Measurements from ENCODE around the gene SLC25A31. TPM values are rescaled to one million over a fixed set of nuclear protein-coding genes. Genes with fewer than 3 reads are reported as not detected.

Gene SLC25A31
- polyA plus RNA-seq, 6 donors from 2014 or later: not detected

DNA sequence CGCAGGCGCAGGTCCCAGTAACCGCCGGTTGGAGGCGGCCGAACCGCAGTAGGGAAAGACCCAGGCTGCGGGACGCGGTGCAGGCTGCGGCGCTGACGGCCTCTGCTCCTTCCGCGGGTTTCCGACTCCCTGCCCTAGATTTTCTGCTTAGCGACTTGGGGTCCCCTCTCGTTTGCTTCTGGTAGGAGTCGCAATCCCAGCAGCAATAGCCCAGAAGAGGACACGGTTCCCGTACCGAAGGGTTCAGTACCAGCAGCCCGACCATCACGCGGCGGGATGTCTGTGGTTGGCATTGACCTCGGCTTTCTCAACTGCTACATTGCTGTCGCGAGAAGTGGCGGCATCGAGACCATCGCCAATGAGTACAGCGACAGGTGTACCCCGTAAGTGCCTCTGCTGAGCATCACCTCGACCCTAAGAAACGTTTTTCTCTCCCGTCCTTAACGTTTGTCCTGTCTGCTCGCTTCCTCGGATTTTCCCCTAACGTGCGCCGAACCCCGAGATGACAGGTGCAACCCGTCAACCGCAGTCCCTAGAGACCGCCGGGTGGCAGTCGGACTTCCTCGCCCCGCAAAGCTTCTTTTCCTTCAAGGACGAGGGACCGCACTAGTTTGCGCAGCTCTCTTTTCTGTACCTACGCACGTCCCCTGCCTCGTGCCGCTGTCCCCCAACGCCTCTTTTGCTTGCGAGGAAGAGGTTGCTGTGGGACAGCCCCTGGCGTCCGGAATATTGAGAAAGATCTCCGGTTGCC, 52.2 kb downstream of the SLC25A31 start, which contains the start of gene HSPA4L:
TSS of gene HSPA4L (plus strand) at position 48 of the 751 bp plus-strand sequence. CDS start at position 277, 229 bp downstream.
- peaks cover 17 to 22% (median 19%) of the 10 kb centered on the region in 3 donors for H3K4me1 Mint-ChIP-seq
- H3K27ac Mint-ChIP-seq: peak within 1 kb of the TSS; percentile 84 to 97 (median 91)
- ATAC-seq (ENCODE audit: low read depth in 2 of 2) (peak; percentile 69 to 70), DNase-seq (peak; percentile 58)
- H3K4me3 Mint-ChIP-seq: peak within 1 kb of the TSS; percentile 85 to 98 (median 90)
- H3K9me3 Mint-ChIP-seq: peaks cover 0 to 4% (median 2%) of the 10 kb centered on the region in 7 donors
- peaks cover 49 to 66% (median 51%) of the 10 kb centered on the region in 3 donors for H3K27me3 Mint-ChIP-seq
- peaks cover 0 to 8% of the 10 kb centered on the region in 2 donors for H3K36me3 Mint-ChIP-seq

DNA sequence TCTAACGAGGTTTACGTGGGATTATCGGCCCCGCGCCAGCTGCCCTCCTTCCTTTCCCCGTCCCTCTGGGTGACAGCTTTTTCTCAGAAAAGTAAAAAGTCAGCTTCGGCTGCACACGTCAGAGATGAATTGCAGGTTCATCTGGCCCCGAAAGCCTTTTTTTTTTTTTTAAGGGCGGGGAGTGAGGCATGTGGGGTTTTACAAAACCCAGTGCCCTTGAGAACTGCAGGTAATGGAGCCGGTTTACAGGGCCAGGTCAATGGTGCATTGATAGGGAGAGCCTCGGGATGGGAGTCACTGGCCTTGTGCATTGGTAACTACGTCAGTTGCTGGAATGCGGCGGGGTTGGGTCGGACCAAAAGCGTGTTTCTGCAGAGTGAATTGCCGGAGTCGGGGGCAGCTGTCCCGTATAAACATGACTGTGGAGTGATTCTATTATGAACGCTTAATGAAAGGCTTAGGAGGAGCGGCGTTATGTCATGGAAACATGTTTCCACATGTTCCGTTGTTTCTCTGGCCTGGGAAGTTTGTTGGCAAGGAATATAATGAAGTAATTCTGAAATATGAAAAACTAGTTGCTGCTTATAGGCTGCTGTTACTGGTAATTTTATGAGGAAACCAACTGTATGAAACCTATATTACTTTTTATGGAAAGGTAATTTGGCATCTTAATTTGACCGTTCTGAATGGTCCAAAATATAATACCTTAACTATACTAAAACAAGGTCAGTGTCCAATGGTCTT, 53.0 kb downstream of the SLC25A31 start:
- Mint-ChIP-seq H3K27me3 (peaks cover 42 to 59% (median 44%) of the 10 kb centered on the region in 3 donors), H3K4me1 (peaks cover 17 to 22% (median 19%) of the 10 kb centered on the region in 3 donors), H3K27ac (peak overlapping the region in 5 of 6 donors; percentile 45 to 93 (median 72)), H3K9me3 (peaks cover 0 to 4% (median 2%) of the 10 kb centered on the region in 7 donors), H3K36me3 (peaks cover 0 to 8% of the 10 kb centered on the region in 2 donors), H3K4me3 (peak overlapping the region; percentile 83 to 98 (median 90))
- ATAC-seq (ENCODE audit: low read depth in 2 of 2) (no peak), DNase-seq (no peak)

DNA sequence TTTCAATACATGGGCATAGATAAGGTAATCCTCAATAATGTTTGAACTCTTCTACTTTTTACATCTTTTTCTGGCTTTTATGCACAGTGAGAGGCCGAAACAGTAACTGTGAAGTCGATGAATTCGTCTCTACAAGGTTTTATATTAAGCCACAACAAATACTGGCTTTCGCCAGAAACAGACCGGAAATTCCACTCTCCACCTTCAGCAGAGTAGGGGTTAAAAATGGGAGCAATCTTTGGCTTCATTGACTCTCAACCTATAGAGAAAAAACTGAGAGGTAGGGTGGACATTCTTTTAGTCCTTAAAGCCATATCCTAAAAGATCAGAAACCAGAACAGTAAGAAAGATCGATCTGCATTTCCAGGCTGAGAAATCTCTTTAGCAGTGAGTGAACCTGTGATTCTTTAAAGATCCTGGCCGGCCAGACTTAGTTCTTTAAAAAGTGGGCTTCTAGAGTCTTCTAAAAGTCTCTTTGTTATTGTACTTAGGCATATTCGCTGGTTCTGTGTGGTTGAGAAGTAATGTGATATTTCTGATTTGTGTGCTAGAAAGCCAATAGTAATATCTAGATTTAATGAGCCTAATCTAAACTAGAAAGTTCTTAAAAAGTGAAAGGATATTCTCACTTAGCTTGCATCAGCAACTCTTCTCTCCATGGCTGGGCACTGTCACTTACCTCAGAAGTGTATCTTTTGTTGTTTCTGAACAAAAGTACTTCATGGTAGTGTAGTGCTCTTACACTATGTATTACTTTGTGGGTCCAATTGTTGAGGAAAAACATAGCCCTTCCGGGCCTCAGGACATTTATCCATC, 54.0 kb downstream of the SLC25A31 start:
- Mint-ChIP-seq H3K27me3 (peaks cover 40 to 58% (median 40%) of the 10 kb centered on the region in 3 donors), H3K4me1 (peaks cover 17 to 22% (median 19%) of the 10 kb centered on the region in 3 donors), H3K4me3 (peak overlapping the region in 1 of 8 donors; percentile 21), H3K27ac (no peak overlapping the region), H3K36me3 (peaks cover 0 to 8% of the 10 kb centered on the region in 2 donors), H3K9me3 (peaks cover 0 to 4% (median 2%) of the 10 kb centered on the region in 7 donors)
- no peak for DNase-seq
- ATAC-seq (ENCODE audit: low read depth in 2 of 2): no peak

DNA sequence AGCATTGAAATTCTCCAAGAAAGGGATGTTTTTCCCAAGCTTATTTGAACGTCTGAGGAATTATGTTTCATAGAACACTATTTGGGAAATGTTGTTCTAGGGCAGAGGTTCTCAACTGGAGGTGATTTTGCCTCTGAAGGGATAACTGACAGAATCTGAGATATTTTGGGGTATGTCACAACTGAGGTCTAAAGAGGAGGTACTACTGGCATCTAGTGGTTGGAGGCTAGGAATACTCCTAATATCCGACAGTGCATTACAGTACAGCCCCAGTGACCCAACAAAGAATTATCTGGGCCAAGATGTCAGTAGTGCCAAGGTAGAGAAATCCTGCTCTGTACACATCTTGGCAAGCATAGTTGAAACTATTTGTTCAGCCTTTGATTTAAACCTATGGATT, 58.3 kb downstream of the SLC25A31 start:
- peaks cover 28 to 41% (median 33%) of the 10 kb centered on the region in 3 donors for H3K27me3 Mint-ChIP-seq
- ATAC-seq (ENCODE audit: low read depth in 2 of 2) (no peak), DNase-seq (no peak)
- H3K4me3 Mint-ChIP-seq: no peak overlapping the region
- H3K36me3 Mint-ChIP-seq: no peaks in the 10 kb centered on the region
- H3K27ac Mint-ChIP-seq: no peak overlapping the region
- H3K9me3 Mint-ChIP-seq: peaks cover 0 to under 1% (median 0%) of the 10 kb centered on the region in 7 donors
- no peaks in the 10 kb centered on the region for H3K4me1 Mint-ChIP-seq

DNA sequence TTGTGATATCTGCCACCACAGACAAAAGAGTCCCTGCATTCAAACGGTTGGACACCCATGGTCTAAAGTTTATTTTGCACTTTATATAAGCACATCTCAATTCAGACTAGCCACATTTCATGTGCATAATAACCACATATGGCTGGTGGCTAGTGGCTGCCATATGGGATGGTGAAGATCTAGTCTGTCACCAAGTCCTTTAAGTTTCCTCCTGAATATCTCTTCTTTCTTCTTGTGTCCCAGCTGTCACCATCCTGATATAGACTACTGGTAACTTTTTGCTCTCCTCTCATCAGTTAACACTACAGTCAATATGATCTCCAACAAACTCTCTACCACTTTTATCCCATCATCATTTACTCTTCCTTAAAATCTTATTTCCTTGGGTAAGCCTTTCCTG, 61.2 kb downstream of the SLC25A31 start:
- DNase-seq (no peak), ATAC-seq (ENCODE audit: low read depth in 2 of 2) (no peak)
- H3K27me3 Mint-ChIP-seq: peaks cover 22 to 42% (median 39%) of the 10 kb centered on the region in 3 donors
- H3K27ac Mint-ChIP-seq: no peak overlapping the region
- H3K9me3 Mint-ChIP-seq: no peaks in the 10 kb centered on the region
- H3K4me3 Mint-ChIP-seq: no peak overlapping the region
- no peaks in the 10 kb centered on the region for H3K4me1 Mint-ChIP-seq
- no peaks in the 10 kb centered on the region for H3K36me3 Mint-ChIP-seq

DNA sequence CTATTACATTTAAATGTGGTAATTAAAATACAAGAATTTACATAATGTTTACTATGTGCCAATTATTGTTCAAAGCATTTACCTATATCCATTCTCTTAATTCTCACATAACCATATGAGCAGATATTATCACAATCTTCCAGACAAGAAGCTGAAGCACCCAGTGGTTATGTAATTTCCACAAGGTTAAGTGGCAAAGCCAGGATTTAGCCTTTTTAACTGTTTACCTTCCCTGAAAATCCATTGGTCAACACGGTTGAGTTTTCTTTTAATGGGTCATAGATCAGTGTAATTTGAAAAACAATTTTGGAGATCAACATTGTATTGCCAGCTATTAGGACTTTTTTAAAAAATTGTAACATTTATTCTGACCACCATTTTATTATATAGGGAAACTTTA, 63.3 kb downstream of the SLC25A31 start:
- Mint-ChIP-seq H3K36me3 (no peaks in the 10 kb centered on the region), H3K27me3 (peaks cover 21 to 40% (median 39%) of the 10 kb centered on the region in 3 donors)
- ATAC-seq (ENCODE audit: low read depth in 2 of 2): no peak

DNA sequence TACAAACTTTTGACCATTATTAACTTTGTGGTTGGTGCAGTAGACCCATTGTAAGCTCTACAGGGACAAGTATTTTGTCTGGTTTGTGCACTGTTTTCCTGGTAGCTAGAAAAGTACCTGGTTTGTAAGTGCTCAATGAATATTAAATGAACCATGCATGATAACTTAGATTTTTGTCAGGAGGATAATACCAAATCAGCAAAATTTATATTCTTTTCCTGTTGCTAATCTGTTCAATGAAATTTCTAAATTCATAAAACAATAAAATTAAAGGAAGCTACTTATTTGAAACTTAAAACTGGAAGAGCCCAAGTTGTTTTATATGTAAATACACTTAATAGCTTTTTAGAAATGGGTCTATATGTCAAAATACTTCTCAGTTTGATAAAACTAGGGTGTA, 69.5 kb downstream of the SLC25A31 start:
- H3K27ac Mint-ChIP-seq: no peak overlapping the region
- H3K4me3 Mint-ChIP-seq: no peak overlapping the region
- H3K36me3 Mint-ChIP-seq: no peaks in the 10 kb centered on the region
- DNase-seq (no peak), ATAC-seq (ENCODE audit: low read depth in 2 of 2) (no peak)
- H3K27me3 Mint-ChIP-seq: peaks cover 11 to 21% (median 13%) of the 10 kb centered on the region in 3 donors
- H3K4me1 Mint-ChIP-seq: no peaks in the 10 kb centered on the region
- peaks cover 0 to 2% (median 0%) of the 10 kb centered on the region in 7 donors for H3K9me3 Mint-ChIP-seq

More for the DNA sequence above, 63.3 kb downstream of the SLC25A31 start:
- Mint-ChIP-seq H3K9me3 (peaks cover 0 to 2% (median 0%) of the 10 kb centered on the region in 7 donors), H3K4me3 (no peak overlapping the region), H3K27ac (no peak overlapping the region), H3K4me1 (no peaks in the 10 kb centered on the region)
- no peak for DNase-seq

DNA sequence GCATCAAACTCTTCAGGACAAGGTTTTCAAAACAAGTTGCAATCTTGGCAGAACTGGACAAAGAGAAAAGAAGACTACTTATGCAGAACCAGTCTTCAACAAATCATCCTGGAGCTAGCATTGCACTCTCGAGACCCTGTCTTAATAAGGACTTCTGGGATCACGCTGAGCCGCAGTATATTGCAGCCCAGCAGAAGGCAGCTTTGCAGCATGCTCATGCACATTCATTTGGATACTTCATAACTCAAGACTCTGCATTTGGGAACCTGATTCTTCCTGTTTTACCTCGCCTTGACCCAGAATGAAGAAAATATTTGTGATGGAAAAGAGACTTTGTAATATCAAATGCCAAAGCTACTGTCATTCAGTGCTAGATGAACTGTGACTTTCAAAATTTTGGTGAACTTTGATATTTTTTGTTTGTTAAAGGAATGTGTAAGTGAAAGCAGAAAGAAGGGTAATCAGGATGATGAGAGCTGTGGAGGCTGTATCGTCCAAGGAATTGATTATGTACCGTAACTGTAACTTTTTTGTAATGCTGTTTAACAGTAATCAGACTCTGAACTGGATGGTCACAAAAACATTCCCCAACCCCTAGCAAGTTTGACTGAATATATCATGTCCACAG, 79.1 kb downstream of the SLC25A31 start:
- no peak for DNase-seq
- no peak overlapping the region for H3K4me3 Mint-ChIP-seq
- peaks cover 4 to 6% (median 6%) of the 10 kb centered on the region in 3 donors for H3K27me3 Mint-ChIP-seq
- peaks cover 0 to 1% (median 0%) of the 10 kb centered on the region in 7 donors for H3K9me3 Mint-ChIP-seq
- H3K27ac Mint-ChIP-seq: no peak overlapping the region
- H3K4me1 Mint-ChIP-seq: no peaks in the 10 kb centered on the region
- H3K36me3 Mint-ChIP-seq: no peaks in the 10 kb centered on the region
- no peak for ATAC-seq (ENCODE audit: low read depth in 2 of 2)

DNA sequence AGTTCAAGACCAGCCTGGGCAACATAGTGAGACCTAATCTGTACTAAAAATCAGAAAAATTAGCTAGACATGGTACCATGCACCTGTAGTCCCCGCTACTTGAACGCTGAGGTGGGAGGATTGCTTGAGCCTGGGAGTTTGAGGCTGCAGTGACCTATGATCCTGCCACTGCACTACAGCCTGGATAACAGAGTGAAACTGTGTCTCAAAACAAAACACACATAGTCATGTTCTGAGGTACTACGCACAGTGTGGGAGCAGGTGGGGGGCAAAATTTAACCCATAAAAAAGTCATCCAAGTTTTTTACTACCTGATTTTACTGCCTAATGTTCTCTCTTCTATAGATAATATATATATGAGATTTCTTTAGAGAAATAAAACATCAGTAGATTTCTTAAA, 80.4 kb downstream of the SLC25A31 start:
- ATAC-seq (ENCODE audit: low read depth in 2 of 2) (no peak), DNase-seq (no peak)
- peaks cover 4 to 10% (median 6%) of the 10 kb centered on the region in 3 donors for H3K27me3 Mint-ChIP-seq
- H3K4me3 Mint-ChIP-seq: no peak overlapping the region
- peak overlapping the region in 1 of 6 donors; percentile 29 for H3K27ac Mint-ChIP-seq
- H3K9me3 Mint-ChIP-seq: peaks cover 0 to 1% (median 0%) of the 10 kb centered on the region in 7 donors
- H3K4me1 Mint-ChIP-seq: no peaks in the 10 kb centered on the region
- no peaks in the 10 kb centered on the region for H3K36me3 Mint-ChIP-seq

DNA sequence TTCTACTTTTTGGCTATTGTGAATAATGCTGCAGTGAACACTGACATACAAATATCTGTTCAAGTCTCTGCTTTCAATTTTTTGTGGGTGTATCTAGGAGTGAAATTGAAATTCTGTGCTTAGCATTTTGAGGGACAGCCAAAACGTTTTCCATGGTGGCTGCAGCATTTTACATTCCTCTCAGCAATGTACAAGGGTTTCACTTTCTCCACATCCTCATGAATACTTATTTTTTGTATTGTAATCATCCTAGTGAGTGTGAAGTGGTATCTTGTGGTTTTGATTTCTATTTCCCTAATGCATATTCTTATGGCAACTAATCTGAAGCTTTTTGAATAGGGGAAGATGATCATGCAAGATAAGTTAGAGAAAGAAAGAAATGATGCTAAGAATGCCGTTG, 92.2 kb downstream of the SLC25A31 start:
- ATAC-seq (ENCODE audit: low read depth in 2 of 2): no peak

More for the DNA sequence above, 92.2 kb downstream of the SLC25A31 start:
- H3K4me3 Mint-ChIP-seq: no peak overlapping the region
- H3K36me3 Mint-ChIP-seq: no peaks in the 10 kb centered on the region
- no peak for DNase-seq
- no peaks in the 10 kb centered on the region for H3K9me3 Mint-ChIP-seq
- H3K27ac Mint-ChIP-seq: no peak overlapping the region
- peaks cover 0 to 9% (median 5%) of the 10 kb centered on the region in 3 donors for H3K27me3 Mint-ChIP-seq
- H3K4me1 Mint-ChIP-seq: no peaks in the 10 kb centered on the region

Data from naive B cell (primary cell).